Ramos (cell line): ENCODE data around the gene INSYN1.
"Not testable (repeated sequence)": the region's sequence is repeated elsewhere in the genome, so short reads cannot be mapped to it uniquely, and the experiment has no call there.

Source experiments
- in situ Hi-C: fragments of 300-500 bp; cut with MboI; formaldehyde crosslinking; loops from one replicate; pipeline ENCODE4 v1.14.3; 2022; ENCODE audit warnings: low sequenced_read_pairs; ENCODE audit not compliant: unreplicated experiment

The INSYN1 gene

GRCh38 chr15:73717206-73717605, 35.9 kb downstream of the INSYN1 start:
- in situ Hi-C loops = no loop called here

- in situ Hi-C loops = no loop called here
Measured at GRCh38 chr15:73716417-73716816, 36.7 kb downstream of the INSYN1 start.

GRCh38 chr15:73715417-73715816, 37.7 kb downstream of the INSYN1 start:
- in situ Hi-C loops = no loop called here

GRCh38 chr15:73714695-73715301, 38.4 kb downstream of the INSYN1 start:
- in situ Hi-C loops = no loop called here

- in situ Hi-C loops = no loop called here
Measured at GRCh38 chr15:73712107-73712506, 41.0 kb downstream of the INSYN1 start.

GRCh38 chr15:73711526-73711925, 41.6 kb downstream of the INSYN1 start:
- in situ Hi-C loops = no loop called here

GRCh38 chr15:73710321-73710720, 42.8 kb downstream of the INSYN1 start:
- in situ Hi-C loops = no loop called here

- in situ Hi-C loops = no loop called here
Measured at GRCh38 chr15:73709686-73710085, 43.5 kb downstream of the INSYN1 start.

- in situ Hi-C loops = no loop called here
Measured at GRCh38 chr15:73709241-73709640, 43.9 kb downstream of the INSYN1 start.

GRCh38 chr15:73708691-73709090, 44.5 kb downstream of the INSYN1 start:
- in situ Hi-C loops = no loop called here

- in situ Hi-C loops = no loop called here
Measured at GRCh38 chr15:73704869-73705645, 48.1 kb downstream of the INSYN1 start.

- in situ Hi-C loops = not testable (repeated sequence)
Measured at GRCh38 chr15:73704142-73704868, 48.8 kb downstream of the INSYN1 start.

- in situ Hi-C loops = not testable (repeated sequence)
Measured at GRCh38 chr15:73703601-73704000, 49.5 kb downstream of the INSYN1 start.

- in situ Hi-C loops = not testable (repeated sequence)
Measured at GRCh38 chr15:73702311-73703239, 50.6 kb downstream of the INSYN1 start.

- in situ Hi-C loops = no loop called here
Measured at GRCh38 chr15:73700041-73700842, 52.9 kb downstream of the INSYN1 start.

GRCh38 chr15:73699249-73700040, 53.7 kb downstream of the INSYN1 start:
- in situ Hi-C loops = no loop called here

- in situ Hi-C loops = no loop called here
Measured at GRCh38 chr15:73697033-73697467, 56.1 kb downstream of the INSYN1 start.

- in situ Hi-C loops = no loop called here
Measured at GRCh38 chr15:73696641-73697001, 56.5 kb downstream of the INSYN1 start.
